ENCODE measurements around the gene AP3B1. TPM values are rescaled to one million over a fixed set of nuclear protein-coding genes. Genes with fewer than 3 reads are reported as not detected.

Gene AP3B1
- total RNA-seq, 2 experiments from 2014 or later: 32.5 to 39.5 TPM

DNA sequence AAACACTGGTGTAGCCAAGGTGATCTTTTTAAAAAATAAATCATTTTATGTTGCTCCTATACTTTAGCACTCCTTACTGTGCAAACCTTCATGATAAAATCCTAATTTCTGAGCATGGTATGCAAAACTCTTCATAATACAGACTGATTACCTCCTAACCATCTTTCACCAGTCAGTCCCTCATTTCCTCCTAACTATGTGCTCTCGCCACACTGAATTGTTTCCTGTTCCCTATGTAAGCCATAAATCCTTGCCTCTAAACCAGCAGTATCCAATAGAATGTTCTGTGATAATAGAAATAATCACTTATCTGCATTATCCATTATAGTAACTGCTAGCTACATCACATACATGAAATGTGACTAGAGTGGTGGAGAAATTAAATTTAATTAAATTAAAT is 10.7 kb downstream of the AP3B1 start:
- no peak overlapping the region for H3K4me3 ChIP-seq (ENCODE audit: low read depth, low read length, poor library complexity, severe bottlenecking)
- intact Hi-C loops (cut with micrococcal nuclease; ENCODE audit: unreplicated experiment): no loop called here
- CTCF ChIA-PET (ENCODE audit: unreplicated experiment): no interaction called here
- no peak overlapping the region for H2AFZ ChIP-seq (ENCODE audit: low read length)
- no peak for DNase-seq (ENCODE audit: low spot score)
- no peaks in the 10 kb centered on the region; the same call in 1 of the 2 replicates for H3K36me3 ChIP-seq (ENCODE audit: insufficient read depth, low read length)
- no peak overlapping the region for H3K27ac ChIP-seq (ENCODE audit: low read depth, low read length, poor library complexity, severe bottlenecking)
- H3K4me1 ChIP-seq (ENCODE audit: insufficient read depth, low read length, poor library complexity, severe bottlenecking): no peaks in the 10 kb centered on the region
- POLR2A ChIA-PET: interaction anchor here (1.0 to 1.4 kb wide), 3 partner anchors 8 to 11 kb away, joined by 3 to 7 read pairs (median 5); partner anchors contain the start of gene AP3B1
- BruUV-seq (replicated peaks): no TSS peak
- H3K9me2 ChIP-seq (ENCODE audit: insufficient read depth, low read length): no peaks in the 10 kb centered on the region
- no peak overlapping the region for H3K4me2 ChIP-seq (ENCODE audit: low read length)
- TF ChIP-seq EZH2phosphoT487 (IDR thresholded peaks at IDR 0.05; ENCODE audit: borderline replicate concordance, low read depth, low read length): no peak
- H3K9me3 ChIP-seq (ENCODE audit: low read length): no peaks in the 10 kb centered on the region
- H4K20me1 ChIP-seq (ENCODE audit: insufficient read depth, low read length): peaks cover 11% of the 10 kb centered on the region
- peaks cover 48% of the 10 kb centered on the region for H3K79me2 ChIP-seq (ENCODE audit: insufficient read depth, low read depth, low read length)

DNA sequence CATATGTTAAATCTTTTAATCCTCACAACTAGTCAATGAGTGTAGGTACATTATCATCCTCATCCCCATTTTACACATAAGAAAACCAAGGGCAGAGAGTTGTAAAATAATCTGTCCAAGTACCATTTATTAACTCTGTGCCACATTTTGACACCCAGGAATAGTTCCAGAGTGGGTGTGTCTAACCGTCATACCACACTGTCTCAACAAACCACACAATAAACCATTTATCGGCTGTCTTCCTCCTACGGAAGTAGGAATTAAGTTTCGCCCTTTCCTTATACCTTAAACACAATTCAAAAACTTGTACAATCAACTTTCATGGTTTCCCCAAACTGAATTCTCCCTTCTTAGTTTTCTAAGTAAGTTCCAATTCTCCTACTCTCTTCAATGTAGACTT is 11.4 kb downstream of the AP3B1 start:
- intact Hi-C loops (cut with micrococcal nuclease; ENCODE audit: unreplicated experiment): no loop called here
- TF ChIP-seq, protein P1, sequence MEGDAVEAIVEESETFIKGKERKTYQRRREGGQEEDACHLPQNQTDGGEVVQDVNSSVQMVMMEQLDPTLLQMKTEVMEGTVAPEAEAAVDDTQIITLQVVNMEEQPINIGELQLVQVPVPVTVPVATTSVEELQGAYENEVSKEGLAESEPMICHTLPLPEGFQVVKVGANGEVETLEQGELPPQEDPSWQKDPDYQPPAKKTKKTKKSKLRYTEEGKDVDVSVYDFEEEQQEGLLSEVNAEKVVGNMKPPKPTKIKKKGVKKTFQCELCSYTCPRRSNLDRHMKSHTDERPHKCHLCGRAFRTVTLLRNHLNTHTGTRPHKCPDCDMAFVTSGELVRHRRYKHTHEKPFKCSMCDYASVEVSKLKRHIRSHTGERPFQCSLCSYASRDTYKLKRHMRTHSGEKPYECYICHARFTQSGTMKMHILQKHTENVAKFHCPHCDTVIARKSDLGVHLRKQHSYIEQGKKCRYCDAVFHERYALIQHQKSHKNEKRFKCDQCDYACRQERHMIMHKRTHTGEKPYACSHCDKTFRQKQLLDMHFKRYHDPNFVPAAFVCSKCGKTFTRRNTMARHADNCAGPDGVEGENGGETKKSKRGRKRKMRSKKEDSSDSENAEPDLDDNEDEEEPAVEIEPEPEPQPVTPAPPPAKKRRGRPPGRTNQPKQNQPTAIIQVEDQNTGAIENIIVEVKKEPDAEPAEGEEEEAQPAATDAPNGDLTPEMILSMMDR (conservative IDR thresholded peaks at IDR 0.05; ENCODE audit: low read length): no peak
- TF ChIP-seq EZH2phosphoT487 (IDR thresholded peaks at IDR 0.05; ENCODE audit: borderline replicate concordance, low read depth, low read length): no peak

DNA sequence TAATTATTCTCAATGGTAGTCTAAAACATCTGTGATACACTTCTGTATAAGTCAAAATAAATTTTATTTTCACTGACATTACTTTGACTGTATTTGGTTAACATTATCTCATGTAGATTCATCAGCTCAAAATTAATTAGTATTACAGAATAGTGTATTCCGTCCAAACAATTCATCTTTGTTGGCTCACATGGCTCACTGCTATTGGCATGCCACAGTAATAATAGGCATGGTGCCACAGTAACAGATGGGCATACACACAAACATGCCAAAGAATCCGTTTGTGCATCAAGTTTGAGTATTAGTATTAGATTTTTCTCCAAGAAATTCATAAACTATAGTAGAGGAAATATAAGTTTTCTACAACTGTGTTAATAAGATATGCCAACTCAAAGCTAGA is 14.2 kb downstream of the AP3B1 start:
- Histone ChIP-seq H3K36me3 (ENCODE audit: insufficient read depth, low read length) (no peaks in the 10 kb centered on the region), H3K9me2 (ENCODE audit: insufficient read depth, low read length) (no peaks in the 10 kb centered on the region), H2AFZ (ENCODE audit: low read length) (no peak overlapping the region), H3K4me2 (ENCODE audit: low read length) (no peak overlapping the region), H3K27ac (ENCODE audit: low read depth, low read length, poor library complexity, severe bottlenecking) (no peak overlapping the region), H3K9me3 (ENCODE audit: low read length) (no peaks in the 10 kb centered on the region), H3K4me1 (ENCODE audit: insufficient read depth, low read length, poor library complexity, severe bottlenecking) (no peaks in the 10 kb centered on the region), H4K20me1 (ENCODE audit: insufficient read depth, low read length) (peaks cover 11% of the 10 kb centered on the region), H3K79me2 (ENCODE audit: insufficient read depth, low read depth, low read length) (peaks cover 26% of the 10 kb centered on the region; the same call in 1 of the 2 replicates), H3K4me3 (ENCODE audit: low read depth, low read length, poor library complexity, severe bottlenecking) (no peak overlapping the region)
- POLR2A ChIA-PET: interaction anchor here (1.0 kb wide), 1 partner anchor 12 kb away, joined by 3 read pairs; no protein-coding TSS in a partner anchor
- intact Hi-C loops (cut with micrococcal nuclease; ENCODE audit: unreplicated experiment): no loop called here
- CTCF ChIA-PET (ENCODE audit: unreplicated experiment): no interaction called here
- no peak for DNase-seq (ENCODE audit: low spot score)
- TF ChIP-seq EZH2phosphoT487 (IDR thresholded peaks at IDR 0.05; ENCODE audit: borderline replicate concordance, low read depth, low read length): no peak
- TF ChIP-seq, protein P1 (conservative IDR thresholded peaks at IDR 0.05; ENCODE audit: low read length): no peak
- no TSS peak for BruUV-seq (replicated peaks)

More for the DNA sequence above, 11.4 kb downstream of the AP3B1 start:
- no TSS peak for BruUV-seq (replicated peaks)
- no peaks in the 10 kb centered on the region for H3K9me3 ChIP-seq (ENCODE audit: low read length)
- no peak overlapping the region for H2AFZ ChIP-seq (ENCODE audit: low read length)
- peaks cover 11% of the 10 kb centered on the region for H4K20me1 ChIP-seq (ENCODE audit: insufficient read depth, low read length)
- no peaks in the 10 kb centered on the region for H3K4me1 ChIP-seq (ENCODE audit: insufficient read depth, low read length, poor library complexity, severe bottlenecking)
- POLR2A ChIA-PET: interaction anchor here (1.0 to 1.6 kb wide), 3 partner anchors 10 to 12 kb away, joined by 5 to 7 read pairs (median 6); no protein-coding TSS in a partner anchor
- H3K9me2 ChIP-seq (ENCODE audit: insufficient read depth, low read length): no peaks in the 10 kb centered on the region
- H3K79me2 ChIP-seq (ENCODE audit: insufficient read depth, low read depth, low read length): peaks cover 44% of the 10 kb centered on the region
- no peak overlapping the region for H3K4me2 ChIP-seq (ENCODE audit: low read length)
- DNase-seq (ENCODE audit: low spot score): no peak
- no peak overlapping the region for H3K27ac ChIP-seq (ENCODE audit: low read depth, low read length, poor library complexity, severe bottlenecking)
- H3K36me3 ChIP-seq (ENCODE audit: insufficient read depth, low read length): no peaks in the 10 kb centered on the region; the same call in 1 of the 2 replicates
- CTCF ChIA-PET (ENCODE audit: unreplicated experiment): no interaction called here
- H3K4me3 ChIP-seq (ENCODE audit: low read depth, low read length, poor library complexity, severe bottlenecking): no peak overlapping the region

Measured in OCI-LY7 (cell line).